WERI-Rb-1 (cell line): Measurements from ENCODE around the gene CALB2.

ENCODE experiments used
- DNase-seq: peaks from one replicate; pipeline ENCODE4 v3.0.0-alpha.2; 2020
- H3K27ac ChIP-seq: fragments of 250-450 bp; sonication (Bioruptor Pico); 2 replicates; pipeline ENCODE4 v1.5.1; 2020; ENCODE audit warnings: mild to moderate bottlenecking, moderate library complexity
- H3K27me3 ChIP-seq: fragments of 250-450 bp; sonication (Bioruptor Pico); 2 replicates; pipeline ENCODE4 v1.5.1; 2021; ENCODE audit warnings: mild to moderate bottlenecking, low read depth, moderate library complexity; ENCODE audit not compliant: insufficient read depth, severe bottlenecking
- H3K36me3 ChIP-seq: fragments of 250-450 bp; sonication (Bioruptor Pico); 2 replicates; pipeline ENCODE4 v1.5.1; 2020; ENCODE audit warnings: mild to moderate bottlenecking, moderate library complexity
- H3K4me3 ChIP-seq: 2 replicates; pipeline ENCODE4 v1.5.1; 2011; ENCODE audit warnings: low read depth, mild to moderate bottlenecking, control low read depth, low read length
- H3K9me3 ChIP-seq: fragments of 250-450 bp; sonication (Bioruptor Pico); 2 replicates; pipeline ENCODE4 v1.5.1; 2021; ENCODE audit warnings: mild to moderate bottlenecking, moderate library complexity; ENCODE audit not compliant: severe bottlenecking
- TF ChIP-seq, protein P1 (sequence below): IDR thresholded peaks from 2 replicates; pipeline ENCODE4 v1.5.1; 2011; ENCODE audit warnings: low read depth, mild to moderate bottlenecking, control low read depth, inconsistent platforms, low read length

CALB2 gene

DNA sequence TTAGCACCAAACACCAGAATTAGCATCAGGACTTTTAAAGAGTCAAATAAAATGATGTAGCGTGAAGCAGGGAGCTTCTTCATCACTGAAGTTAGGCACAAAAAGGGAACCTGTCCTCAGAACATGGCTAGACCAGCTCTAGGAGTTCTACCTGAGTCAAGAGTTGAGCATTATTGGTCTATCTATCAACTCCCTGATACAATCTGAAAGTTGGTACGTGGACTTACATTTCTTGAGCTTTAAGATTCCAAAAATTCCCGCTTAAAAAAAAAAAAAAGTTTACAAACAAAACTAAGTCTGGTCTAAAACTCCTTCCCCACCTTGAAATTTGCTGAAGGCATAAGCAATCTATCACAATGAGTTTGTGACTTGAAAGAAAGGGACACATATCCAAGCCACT lies 71.1 kb downstream of the CALB2 start:
- Histone ChIP-seq H3K9me3 (no peaks in the 10 kb centered on the region), H3K27me3 (no peaks in the 10 kb centered on the region), H3K4me3 (no peak overlapping the region), H3K36me3 (no peaks in the 10 kb centered on the region), H3K27ac (no peak overlapping the region)
- no peak for DNase-seq
- TF ChIP-seq, protein P1, sequence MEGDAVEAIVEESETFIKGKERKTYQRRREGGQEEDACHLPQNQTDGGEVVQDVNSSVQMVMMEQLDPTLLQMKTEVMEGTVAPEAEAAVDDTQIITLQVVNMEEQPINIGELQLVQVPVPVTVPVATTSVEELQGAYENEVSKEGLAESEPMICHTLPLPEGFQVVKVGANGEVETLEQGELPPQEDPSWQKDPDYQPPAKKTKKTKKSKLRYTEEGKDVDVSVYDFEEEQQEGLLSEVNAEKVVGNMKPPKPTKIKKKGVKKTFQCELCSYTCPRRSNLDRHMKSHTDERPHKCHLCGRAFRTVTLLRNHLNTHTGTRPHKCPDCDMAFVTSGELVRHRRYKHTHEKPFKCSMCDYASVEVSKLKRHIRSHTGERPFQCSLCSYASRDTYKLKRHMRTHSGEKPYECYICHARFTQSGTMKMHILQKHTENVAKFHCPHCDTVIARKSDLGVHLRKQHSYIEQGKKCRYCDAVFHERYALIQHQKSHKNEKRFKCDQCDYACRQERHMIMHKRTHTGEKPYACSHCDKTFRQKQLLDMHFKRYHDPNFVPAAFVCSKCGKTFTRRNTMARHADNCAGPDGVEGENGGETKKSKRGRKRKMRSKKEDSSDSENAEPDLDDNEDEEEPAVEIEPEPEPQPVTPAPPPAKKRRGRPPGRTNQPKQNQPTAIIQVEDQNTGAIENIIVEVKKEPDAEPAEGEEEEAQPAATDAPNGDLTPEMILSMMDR = no peak

DNA sequence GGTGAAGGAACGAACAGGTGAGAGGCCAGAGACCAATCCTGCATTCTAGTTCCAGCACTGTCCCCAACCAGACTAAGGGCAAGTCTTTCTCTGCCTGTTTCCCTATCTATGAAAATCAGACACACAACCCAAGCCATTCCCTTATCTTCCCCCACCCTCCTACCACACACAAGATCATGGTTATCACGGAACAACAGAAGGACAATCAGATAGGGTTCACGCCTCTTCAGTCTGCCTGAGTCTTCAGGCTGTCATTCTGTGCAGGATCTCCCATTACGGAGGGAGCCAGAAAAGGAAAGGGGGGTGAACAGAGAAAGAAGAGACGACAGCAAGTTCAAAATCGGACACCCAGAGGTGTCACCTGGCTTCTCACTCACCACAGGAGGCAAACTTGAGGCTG lies 72.2 kb downstream of the CALB2 start:
- Histone ChIP-seq H3K9me3 (no peaks in the 10 kb centered on the region), H3K4me3 (no peak overlapping the region), H3K36me3 (no peaks in the 10 kb centered on the region), H3K27me3 (no peaks in the 10 kb centered on the region), H3K27ac (no peak overlapping the region)
- TF ChIP-seq, protein P1 = no peak
- DNase-seq = no peak

DNA sequence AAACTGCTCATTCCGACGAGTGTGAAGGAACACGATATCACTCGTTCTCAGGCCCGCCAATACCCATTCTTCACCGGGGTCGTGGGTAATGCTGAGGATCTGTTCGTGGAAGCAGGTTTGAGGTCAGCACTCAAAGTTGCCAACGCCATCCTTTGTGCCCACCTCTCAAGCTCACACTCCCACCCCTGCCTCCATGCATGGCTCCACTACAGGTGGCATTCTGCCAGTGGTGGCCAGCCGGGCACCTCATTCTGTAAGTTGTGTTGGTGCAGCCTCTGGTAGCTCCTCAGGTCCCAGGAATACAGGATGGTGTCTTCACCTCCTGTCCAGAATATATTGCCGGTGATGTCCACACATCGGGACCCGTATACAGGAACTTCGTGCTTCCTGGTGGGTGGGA lies 72.7 kb downstream of the CALB2 start:
- no peaks in the 10 kb centered on the region for H3K36me3 ChIP-seq
- H3K4me3 ChIP-seq = no peak overlapping the region
- H3K27ac ChIP-seq = no peak overlapping the region
- H3K9me3 ChIP-seq = no peaks in the 10 kb centered on the region
- no peaks in the 10 kb centered on the region for H3K27me3 ChIP-seq
- TF ChIP-seq, protein P1 = no peak
- DNase-seq = no peak

DNA sequence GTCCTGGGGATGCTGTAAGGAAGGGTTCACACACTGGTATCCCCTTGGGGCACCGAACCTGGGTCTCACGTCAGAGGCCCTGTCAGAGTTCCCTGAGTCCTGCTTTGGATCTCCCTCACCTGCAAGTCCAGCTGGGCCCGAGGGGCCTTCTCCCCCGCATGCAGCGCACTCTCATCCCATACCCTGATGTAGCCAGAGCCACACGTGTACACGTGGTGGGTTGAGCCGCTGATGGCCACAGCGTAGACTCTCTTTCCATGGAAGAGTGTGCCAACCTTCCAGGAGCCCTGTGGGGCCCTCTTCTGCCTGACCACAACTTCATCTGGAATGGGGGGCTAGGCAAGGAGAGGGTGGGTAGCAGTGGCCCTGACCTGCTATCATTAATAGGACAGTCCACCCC lies 73.5 kb downstream of the CALB2 start:
- Histone ChIP-seq H3K9me3 (no peaks in the 10 kb centered on the region), H3K27ac (no peak overlapping the region), H3K36me3 (no peaks in the 10 kb centered on the region), H3K27me3 (no peaks in the 10 kb centered on the region), H3K4me3 (no peak overlapping the region)
- TF ChIP-seq, protein P1 = no peak
- DNase-seq = no peak

DNA sequence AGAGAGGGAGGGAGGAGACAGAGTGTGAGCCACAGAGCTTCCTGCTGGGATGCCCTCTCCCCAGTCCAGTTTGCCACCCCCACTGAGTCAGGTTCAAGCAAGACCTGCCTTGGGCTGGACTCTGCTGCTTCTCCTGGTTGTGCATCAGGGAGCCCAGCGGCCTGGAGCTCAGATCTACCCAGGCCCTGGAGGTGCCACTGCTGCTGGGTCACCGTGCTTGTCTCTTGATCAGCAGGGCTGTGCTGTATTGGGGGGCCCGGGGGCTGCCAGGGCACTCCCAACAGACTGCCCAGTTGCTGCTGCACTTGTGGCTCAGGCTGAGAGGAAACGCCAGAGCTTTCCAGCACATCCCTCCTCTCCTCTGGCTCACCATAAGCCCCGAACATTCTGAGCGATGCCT lies 74.4 kb downstream of the CALB2 start:
- Histone ChIP-seq H3K4me3 (no peak overlapping the region), H3K27ac (no peak overlapping the region), H3K27me3 (no peaks in the 10 kb centered on the region), H3K9me3 (no peaks in the 10 kb centered on the region), H3K36me3 (no peaks in the 10 kb centered on the region)
- TF ChIP-seq, protein P1 = no peak
- no peak for DNase-seq

DNA sequence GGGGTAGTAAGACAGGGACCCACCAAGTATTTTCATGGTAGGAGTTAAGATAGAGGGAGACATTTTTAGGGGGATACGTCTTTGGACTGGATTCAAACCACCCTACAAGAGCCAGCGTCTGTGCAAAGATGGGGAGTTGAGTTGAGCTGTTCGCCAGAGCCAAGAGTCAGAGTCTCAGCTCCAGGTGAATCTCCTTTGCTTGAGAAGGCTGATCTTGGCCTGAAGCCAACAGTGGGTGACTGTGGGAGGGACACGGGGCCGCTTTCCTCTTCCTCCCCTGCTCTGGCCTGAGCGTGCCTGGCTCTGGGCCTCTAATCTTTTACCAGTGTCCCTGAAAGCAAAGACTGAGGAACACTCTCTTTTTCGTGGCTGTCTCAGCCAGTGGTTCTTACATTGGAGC lies 78.0 kb downstream of the CALB2 start:
- H3K27ac ChIP-seq = no peak overlapping the region
- no peak for DNase-seq
- TF ChIP-seq, protein P1 = no peak

More for the DNA sequence above, 78.0 kb downstream of the CALB2 start:
- Histone ChIP-seq H3K4me3 (no peak overlapping the region), H3K36me3 (no peaks in the 10 kb centered on the region), H3K9me3 (no peaks in the 10 kb centered on the region), H3K27me3 (no peaks in the 10 kb centered on the region)
